HG02763 (cell line): ENCODE results near the gene SH3RF2.
"Not testable (repeated sequence)": the region's sequence is repeated elsewhere in the genome, so short reads cannot be mapped to it uniquely, and the experiment has no call there.

Experiments
- ATAC-seq: cut with Tn5 transposase; IDR thresholded peaks from one replicate; pipeline ENCODE4 v1.9.1; 2021; ENCODE audit warnings: mild to moderate bottlenecking, moderate library complexity; ENCODE audit not compliant: unreplicated experiment

The SH3RF2 gene

GRCh38 chr5:145978708-145979107 lies 42.3 kb downstream of the SH3RF2 start:
- no peak for ATAC-seq

- no peak for ATAC-seq
Observed at GRCh38 chr5:145979270-145980223, 43.2 kb downstream of the SH3RF2 start.

GRCh38 chr5:145980259-145980658 lies 43.9 kb downstream of the SH3RF2 start:
- no peak for ATAC-seq

GRCh38 chr5:145980718-145981117 lies 44.3 kb downstream of the SH3RF2 start:
- ATAC-seq: no peak

- ATAC-seq: no peak
Observed at GRCh38 chr5:145981589-145982571, 45.5 kb downstream of the SH3RF2 start.

- no peak for ATAC-seq
Observed at GRCh38 chr5:145982572-145983318, 46.4 kb downstream of the SH3RF2 start.

GRCh38 chr5:145983446-145983845 lies 47.1 kb downstream of the SH3RF2 start:
- no peak for ATAC-seq

GRCh38 chr5:145984072-145984471 lies 47.7 kb downstream of the SH3RF2 start:
- ATAC-seq: no peak

GRCh38 chr5:145987856-145988255 lies 51.5 kb downstream of the SH3RF2 start:
- ATAC-seq: no peak

- ATAC-seq: no peak
Observed at GRCh38 chr5:145988993-145989392, 52.6 kb downstream of the SH3RF2 start.

- ATAC-seq: no peak
Observed at GRCh38 chr5:145989428-145989827, 53.0 kb downstream of the SH3RF2 start.

- ATAC-seq: no peak
Observed at GRCh38 chr5:145990170-145990569, 53.8 kb downstream of the SH3RF2 start.

- ATAC-seq: no peak
Observed at GRCh38 chr5:145991044-145991575, 54.7 kb downstream of the SH3RF2 start.

- ATAC-seq: not testable (repeated sequence)
Observed at GRCh38 chr5:145993538-145993937, 57.2 kb downstream of the SH3RF2 start.

- no peak for ATAC-seq
Observed at GRCh38 chr5:145996135-145996534, 59.8 kb downstream of the SH3RF2 start.

- no peak for ATAC-seq
Observed at GRCh38 chr5:145999208-145999607, 62.8 kb downstream of the SH3RF2 start.

GRCh38 chr5:146000072-146000471 lies 63.7 kb downstream of the SH3RF2 start:
- no peak for ATAC-seq

- ATAC-seq: no peak
Observed at GRCh38 chr5:146001544-146002190, 65.3 kb downstream of the SH3RF2 start.

- no peak for ATAC-seq
Observed at GRCh38 chr5:146002491-146002890, 66.1 kb downstream of the SH3RF2 start.

GRCh38 chr5:146003852-146004251 lies 67.5 kb downstream of the SH3RF2 start:
- ATAC-seq: no peak
